AG09309 (cell line): ENCODE data around the gene WASF2.

Source experiments
- DNase-seq: peaks from one replicate; pipeline ENCODE4 v3.0.0-alpha.2; 2010; ENCODE audit warnings: low read depth
- H3K4me3 ChIP-seq: 2 replicates; pipeline ENCODE4 v1.5.1; 2011; ENCODE audit warnings: mild to moderate bottlenecking, low read depth, low read length, moderate library complexity; ENCODE audit not compliant: control insufficient read depth
- CTCF ChIP-seq: IDR thresholded peaks from 2 replicates; pipeline ENCODE4 v1.5.1; 2011; ENCODE audit warnings: mild to moderate bottlenecking, low read depth, low read length, inconsistent platforms; ENCODE audit not compliant: insufficient read depth, control insufficient read depth; ENCODE audit errors: missing control alignments

Gene WASF2

GRCh38 chr1:27430903-27431600 lies 58.9 kb downstream of the WASF2 start:
- no peak for DNase-seq
- no peak overlapping the region for H3K4me3 ChIP-seq
- no peak for TF ChIP-seq CTCF

DNA sequence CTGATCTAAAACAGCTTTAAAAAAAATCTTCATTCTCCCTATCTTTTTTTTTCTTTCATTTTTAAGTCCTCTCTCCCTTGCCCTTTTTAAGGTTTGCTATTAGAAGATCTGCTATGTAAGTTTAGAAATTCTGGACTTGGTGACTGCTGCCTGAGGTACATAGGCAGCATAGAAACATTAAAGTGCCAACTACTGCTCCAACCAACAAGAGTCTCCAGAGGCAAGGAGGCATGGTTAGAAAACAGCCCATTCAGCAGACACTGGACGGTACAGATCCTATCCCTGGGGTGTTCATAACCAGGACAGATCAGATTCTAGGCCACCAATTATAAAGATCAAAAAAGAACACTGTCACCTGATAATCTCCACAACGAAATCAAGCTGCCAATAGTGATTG lies 60.9 kb downstream of the WASF2 start:
- no peak overlapping the region for H3K4me3 ChIP-seq
- no peak for TF ChIP-seq CTCF
- DNase-seq, result no peak

DNA sequence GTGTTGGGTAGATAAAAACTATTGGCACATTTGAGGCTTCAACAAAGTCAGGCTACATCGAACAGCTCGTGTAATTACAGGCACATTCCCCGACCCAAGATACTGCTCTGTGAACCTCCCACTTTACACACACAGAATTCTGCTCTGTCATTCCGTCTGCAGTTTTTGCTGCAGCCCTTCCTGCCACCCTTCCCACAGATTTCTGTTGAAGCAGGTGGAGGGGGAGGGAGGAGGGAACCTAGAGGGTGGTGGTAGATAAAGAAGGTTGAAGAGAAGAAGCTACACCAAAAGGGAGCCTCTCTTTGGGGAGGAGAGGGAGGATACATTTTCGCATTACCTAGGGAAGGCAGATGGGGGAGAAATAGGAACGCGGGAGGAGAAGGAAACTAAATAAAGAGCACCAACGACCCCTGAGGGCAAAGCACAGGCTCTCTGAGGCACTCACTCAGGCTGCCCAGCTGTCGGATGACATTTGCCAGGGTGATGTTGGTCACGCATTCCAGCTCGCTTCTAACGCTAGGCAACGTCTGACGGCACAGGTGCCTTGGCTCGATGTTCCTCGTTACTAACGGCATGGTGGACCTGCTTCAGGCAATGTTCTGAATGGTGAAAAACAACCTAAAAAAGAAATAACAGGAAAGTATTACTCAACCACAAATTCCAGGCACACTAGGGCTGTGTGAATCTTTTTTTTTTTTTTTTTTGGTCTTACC lies 61.5 kb downstream of the WASF2 start:
- no peak for TF ChIP-seq CTCF
- DNase-seq, result no peak
- no peak overlapping the region for H3K4me3 ChIP-seq

DNA sequence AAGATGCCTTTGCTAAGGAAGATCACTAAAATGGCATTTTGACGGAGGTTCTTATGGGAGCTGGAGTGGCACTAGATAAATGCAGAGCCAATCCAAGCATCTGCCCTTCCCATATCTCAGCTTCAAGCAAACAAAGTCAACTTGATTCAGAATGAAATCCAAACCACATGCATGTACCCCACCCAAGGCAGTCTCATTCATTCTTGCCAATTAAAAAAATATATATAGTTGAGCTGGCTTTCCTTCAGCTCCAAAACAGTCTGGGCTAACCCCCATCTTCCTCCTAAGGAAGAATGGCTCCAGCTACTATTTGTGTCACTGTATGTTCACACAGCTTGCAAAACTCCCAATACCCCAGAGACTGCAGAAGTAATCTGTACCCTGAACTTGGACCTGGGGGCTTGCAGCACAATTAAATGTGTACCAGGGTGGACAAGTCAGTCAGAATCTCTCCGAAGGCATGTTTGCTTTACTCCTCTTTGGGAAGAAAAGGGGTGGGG lies 62.1 kb downstream of the WASF2 start:
- no peak for DNase-seq
- H3K4me3 ChIP-seq, result no peak overlapping the region
- TF ChIP-seq CTCF, result no peak

DNA sequence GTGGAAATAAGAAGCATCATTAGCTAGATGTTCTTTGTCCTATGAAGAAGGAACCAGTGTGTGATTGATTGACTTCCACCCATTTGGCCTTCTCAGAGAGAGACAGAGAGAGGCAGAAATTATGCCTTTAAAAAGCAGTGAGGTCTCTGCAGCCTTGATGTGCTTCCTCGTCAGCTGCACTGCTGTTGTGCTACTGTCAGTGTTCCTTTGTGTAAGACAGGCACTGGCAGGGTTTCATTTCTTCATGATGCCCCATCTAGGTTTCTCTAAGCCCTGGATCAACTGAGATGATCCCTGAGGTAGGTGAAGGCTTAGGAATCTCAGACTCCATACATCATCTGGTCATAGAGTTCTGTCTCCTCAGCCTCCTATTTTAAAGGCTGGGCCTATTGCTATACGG lies 62.6 kb downstream of the WASF2 start:
- H3K4me3 ChIP-seq, result no peak overlapping the region
- no peak for TF ChIP-seq CTCF
- no peak for DNase-seq

- no peak for DNase-seq
- no peak for TF ChIP-seq CTCF
- H3K4me3 ChIP-seq, result no peak overlapping the region
Measured at GRCh38 chr1:27423709-27424108, 66.3 kb downstream of the WASF2 start.
